GM10266 (cell line): ENCODE measurements around the gene ANKS1B.

ENCODE experiments used
- DNase-seq: peaks from one replicate; pipeline ENCODE4 v3.0.0; 2012; ENCODE audit errors: extremely low spot score
- CTCF ChIP-seq: IDR thresholded peaks from 2 replicates; pipeline ENCODE4 v1.5.1; 2012; ENCODE audit warnings: mild to moderate bottlenecking, low read depth; ENCODE audit not compliant: control insufficient read depth, insufficient read depth; ENCODE audit errors: missing control alignments

Gene ANKS1B

GRCh38 chr12:99704458-99704857 is 280.3 kb downstream of the ANKS1B start:
- no peak for DNase-seq
- no peak for TF ChIP-seq CTCF

GRCh38 chr12:99704036-99704435 is 280.7 kb downstream of the ANKS1B start:
- no peak for DNase-seq
- TF ChIP-seq CTCF, result no peak

- no peak for TF ChIP-seq CTCF
- DNase-seq, result no peak
Observed at GRCh38 chr12:99700032-99700431, 284.7 kb downstream of the ANKS1B start.

GRCh38 chr12:99695050-99695449 is 289.7 kb downstream of the ANKS1B start:
- no peak for DNase-seq
- TF ChIP-seq CTCF, result no peak

GRCh38 chr12:99686142-99686541 is 298.6 kb downstream of the ANKS1B start:
- no peak for TF ChIP-seq CTCF
- no peak for DNase-seq

GRCh38 chr12:99680276-99680675 is 304.5 kb downstream of the ANKS1B start:
- no peak for TF ChIP-seq CTCF
- DNase-seq, result no peak

GRCh38 chr12:99670635-99671034 is 314.1 kb downstream of the ANKS1B start:
- TF ChIP-seq CTCF, result no peak

More at GRCh38 chr12:99670635-99671034, 314.1 kb downstream of the ANKS1B start:
- DNase-seq, result no peak
